ENCODE results near the gene SCFD2.

Gene SCFD2

DNA sequence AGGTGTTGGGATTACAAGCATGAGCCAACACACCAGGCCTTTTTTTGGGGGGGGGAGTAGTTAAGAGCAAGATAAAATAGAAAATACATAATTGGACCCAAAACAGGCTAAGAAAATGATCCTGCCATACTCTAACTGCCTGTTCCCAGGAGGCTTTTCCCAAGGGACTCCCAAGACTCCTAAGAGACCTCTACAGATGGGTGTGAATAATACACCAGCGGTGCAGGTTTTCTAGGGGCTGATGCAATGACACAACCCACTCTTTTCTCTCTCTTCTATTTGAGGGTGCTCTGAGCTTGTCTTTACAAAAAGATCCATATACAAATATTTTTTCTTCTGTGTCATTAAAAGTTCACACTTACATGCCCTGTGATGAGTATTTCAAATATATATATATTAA lies 386.8 kb downstream of the SCFD2 start:
- no peak overlapping the region for H3K4me3 ChIP-seq (ENCODE audit: control insufficient read depth, low read depth, low read length)
- no peak for DNase-seq (ENCODE audit: low read depth)
- TF ChIP-seq, protein P1, sequence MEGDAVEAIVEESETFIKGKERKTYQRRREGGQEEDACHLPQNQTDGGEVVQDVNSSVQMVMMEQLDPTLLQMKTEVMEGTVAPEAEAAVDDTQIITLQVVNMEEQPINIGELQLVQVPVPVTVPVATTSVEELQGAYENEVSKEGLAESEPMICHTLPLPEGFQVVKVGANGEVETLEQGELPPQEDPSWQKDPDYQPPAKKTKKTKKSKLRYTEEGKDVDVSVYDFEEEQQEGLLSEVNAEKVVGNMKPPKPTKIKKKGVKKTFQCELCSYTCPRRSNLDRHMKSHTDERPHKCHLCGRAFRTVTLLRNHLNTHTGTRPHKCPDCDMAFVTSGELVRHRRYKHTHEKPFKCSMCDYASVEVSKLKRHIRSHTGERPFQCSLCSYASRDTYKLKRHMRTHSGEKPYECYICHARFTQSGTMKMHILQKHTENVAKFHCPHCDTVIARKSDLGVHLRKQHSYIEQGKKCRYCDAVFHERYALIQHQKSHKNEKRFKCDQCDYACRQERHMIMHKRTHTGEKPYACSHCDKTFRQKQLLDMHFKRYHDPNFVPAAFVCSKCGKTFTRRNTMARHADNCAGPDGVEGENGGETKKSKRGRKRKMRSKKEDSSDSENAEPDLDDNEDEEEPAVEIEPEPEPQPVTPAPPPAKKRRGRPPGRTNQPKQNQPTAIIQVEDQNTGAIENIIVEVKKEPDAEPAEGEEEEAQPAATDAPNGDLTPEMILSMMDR (IDR thresholded peaks at IDR 0.05; ENCODE audit: control insufficient read depth, insufficient read depth, low read depth, low read length, missing control alignments), result no peak

DNA sequence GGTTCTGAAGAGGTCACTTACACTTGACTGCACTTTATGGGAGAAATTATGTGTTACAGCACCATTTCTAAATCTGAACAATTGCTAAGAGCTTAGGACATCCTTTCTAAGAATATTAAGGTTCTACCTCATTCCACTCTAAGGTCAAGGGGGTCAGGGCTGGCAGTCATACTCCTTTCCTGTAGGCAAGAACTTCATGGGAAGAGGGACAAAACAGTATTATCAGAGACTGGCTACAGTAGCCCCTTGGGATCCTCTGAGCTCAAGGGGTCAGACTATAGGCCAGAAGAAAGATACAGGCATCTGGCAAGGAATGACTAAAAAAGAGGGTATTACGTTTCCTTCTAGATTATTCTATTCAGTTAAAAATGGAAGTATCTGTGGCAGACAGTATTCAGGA lies 388.6 kb downstream of the SCFD2 start:
- DNase-seq (ENCODE audit: low read depth), result no peak
- H3K4me3 ChIP-seq (ENCODE audit: control insufficient read depth, low read depth, low read length), result no peak overlapping the region
- TF ChIP-seq, protein P1 (IDR thresholded peaks at IDR 0.05; ENCODE audit: control insufficient read depth, insufficient read depth, low read depth, low read length, missing control alignments), result no peak

DNA sequence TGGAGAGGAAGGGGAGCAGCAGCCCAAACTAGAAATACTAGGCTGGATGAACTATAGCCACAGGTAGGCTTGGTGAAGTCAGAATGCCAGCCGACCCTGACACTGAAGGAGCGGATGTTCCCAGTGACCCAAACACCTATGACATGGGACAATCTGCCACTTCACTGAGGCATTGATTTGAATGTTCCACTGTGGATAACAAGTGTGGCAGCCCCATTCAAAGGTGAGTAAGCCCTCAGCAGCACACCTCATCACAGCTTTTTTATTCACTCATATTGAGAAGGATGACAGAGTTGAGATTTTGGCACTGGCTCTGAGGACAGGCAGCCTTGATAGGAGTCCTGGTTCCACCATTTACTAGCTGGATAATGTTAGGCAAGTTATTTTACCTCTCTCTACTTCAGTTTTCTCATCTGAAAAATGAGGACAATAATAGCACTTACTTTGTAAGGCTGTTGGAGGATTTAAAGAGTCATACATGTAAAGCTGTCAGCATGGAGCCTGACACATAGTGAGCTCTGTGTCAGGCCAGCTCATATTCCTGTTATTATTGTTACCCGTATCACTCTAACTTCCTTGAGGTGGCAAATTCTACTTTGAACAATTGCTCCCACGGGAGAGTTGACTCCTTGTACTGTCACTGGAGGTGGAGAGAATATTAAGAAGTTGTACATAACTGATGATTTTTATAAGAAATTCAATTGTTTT lies 389.2 kb downstream of the SCFD2 start:
- no peak for DNase-seq (ENCODE audit: low read depth)
- TF ChIP-seq, protein P1 (IDR thresholded peaks at IDR 0.05; ENCODE audit: control insufficient read depth, insufficient read depth, low read depth, low read length, missing control alignments), result no peak
- no peak overlapping the region for H3K4me3 ChIP-seq (ENCODE audit: control insufficient read depth, low read depth, low read length)

DNA sequence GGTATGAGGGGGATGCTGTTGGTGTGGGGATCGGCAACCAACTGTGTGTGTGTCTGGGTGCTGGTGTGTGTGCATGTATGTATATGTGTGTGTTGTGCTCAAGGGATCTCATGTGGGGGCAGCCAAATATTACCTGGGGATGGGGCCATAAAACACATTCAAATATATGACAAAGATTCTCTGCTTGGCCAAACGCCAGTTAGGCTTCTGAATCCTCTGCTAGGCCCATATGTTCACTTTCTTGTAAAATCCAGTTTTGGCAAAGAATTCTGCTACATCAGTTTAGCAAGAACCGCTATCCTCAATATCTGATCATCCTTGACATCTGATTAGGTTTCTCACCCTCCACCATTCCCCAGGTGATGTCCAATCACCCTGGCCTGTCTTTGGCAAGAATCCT lies 397.2 kb downstream of the SCFD2 start:
- no peak overlapping the region for H3K4me3 ChIP-seq (ENCODE audit: control insufficient read depth, low read depth, low read length)
- no peak for DNase-seq (ENCODE audit: low read depth)
- TF ChIP-seq, protein P1 (IDR thresholded peaks at IDR 0.05; ENCODE audit: control insufficient read depth, insufficient read depth, low read depth, low read length, missing control alignments), result no peak

DNA sequence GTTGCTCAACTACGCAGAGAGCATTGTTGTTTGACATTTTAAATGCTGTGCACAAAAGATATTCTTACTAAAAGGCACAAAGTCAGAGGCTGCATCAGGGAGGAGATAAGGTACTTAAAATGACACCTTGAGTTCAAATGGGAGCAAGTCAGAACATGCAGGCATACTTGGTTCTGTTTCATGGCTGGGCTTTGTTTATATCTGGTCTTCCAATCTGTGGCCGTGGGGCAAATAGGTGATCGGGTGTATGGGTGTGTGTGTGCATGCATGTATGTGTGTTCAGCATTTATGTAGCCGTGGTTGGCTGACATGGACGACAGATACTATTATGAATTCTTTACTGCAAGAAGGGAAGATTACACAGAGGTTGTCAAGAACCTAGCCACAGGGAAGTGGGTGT lies 397.6 kb downstream of the SCFD2 start:
- TF ChIP-seq, protein P1 (IDR thresholded peaks at IDR 0.05; ENCODE audit: control insufficient read depth, insufficient read depth, low read depth, low read length, missing control alignments), result no peak
- H3K4me3 ChIP-seq (ENCODE audit: control insufficient read depth, low read depth, low read length), result no peak overlapping the region
- no peak for DNase-seq (ENCODE audit: low read depth)

DNA sequence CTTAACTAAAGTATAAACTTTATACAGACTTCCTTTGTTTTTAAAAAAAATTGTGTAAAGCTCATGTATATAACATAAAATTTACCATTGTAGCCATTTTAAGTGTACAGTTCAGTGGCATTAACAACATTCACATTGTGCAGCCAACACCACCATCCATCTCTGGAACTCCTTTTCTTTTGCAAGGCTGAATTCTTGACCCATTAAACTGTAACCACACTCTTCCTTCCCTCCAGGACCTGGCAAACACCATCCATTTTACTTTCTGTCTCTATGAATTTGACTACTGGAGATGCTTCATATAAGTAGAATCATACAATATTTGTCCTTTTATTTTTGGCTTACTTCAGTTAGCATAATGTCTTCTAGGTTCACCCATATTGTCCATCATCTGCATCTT lies 399.1 kb downstream of the SCFD2 start:
- TF ChIP-seq, protein P1 (IDR thresholded peaks at IDR 0.05; ENCODE audit: control insufficient read depth, insufficient read depth, low read depth, low read length, missing control alignments), result no peak
- DNase-seq (ENCODE audit: low read depth), result no peak
- H3K4me3 ChIP-seq (ENCODE audit: control insufficient read depth, low read depth, low read length), result no peak overlapping the region
